GM19193 (cell line): Measurements from ENCODE around the gene PLB1.

Source experiments
- POLR2A ChIP-seq: IDR thresholded peaks from 4 replicates; pipeline ENCODE4 v1.6.1; 2011; ENCODE audit not compliant: insufficient read depth, insufficient read length; ENCODE audit errors: extremely low read depth

The PLB1 gene

DNA sequence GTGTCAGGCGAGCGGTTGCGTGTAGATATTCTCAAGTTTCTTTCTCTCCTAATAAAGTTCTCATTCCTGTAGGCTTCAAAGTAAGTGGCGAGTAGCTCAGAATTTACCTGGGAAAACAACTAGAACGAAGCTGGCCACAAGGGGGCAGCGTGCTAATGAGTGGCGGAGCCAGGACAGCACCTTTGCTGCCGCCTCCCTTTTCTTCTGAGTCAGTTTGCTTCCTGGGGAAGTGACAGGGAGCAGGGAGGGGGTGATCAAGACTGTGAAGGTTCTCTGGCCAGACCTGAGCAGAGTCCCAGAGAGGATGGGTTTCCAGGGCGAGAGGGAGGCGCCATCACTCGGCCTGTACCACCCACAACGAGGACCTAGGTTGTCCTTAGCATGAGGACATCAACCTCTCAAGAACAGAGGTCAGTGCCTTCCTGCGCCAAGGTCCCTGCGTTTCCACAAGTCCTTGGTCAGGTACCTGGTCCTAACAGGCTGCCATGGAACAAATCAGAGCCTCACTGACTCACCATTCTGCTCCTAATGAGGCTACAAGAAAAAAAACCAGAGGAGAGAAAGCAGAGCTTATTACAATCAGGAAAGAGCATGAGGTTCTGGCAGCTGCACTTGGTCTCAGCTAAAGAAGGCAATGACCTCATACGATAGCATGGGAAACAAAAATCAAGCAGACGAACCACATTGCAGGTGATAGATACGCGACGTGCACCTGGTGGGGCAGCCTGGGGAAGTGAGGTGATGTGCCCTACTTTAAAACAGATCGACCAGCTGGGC, 98.7 kb downstream of the PLB1 start:
- TF ChIP-seq POLR2A = no peak

DNA sequence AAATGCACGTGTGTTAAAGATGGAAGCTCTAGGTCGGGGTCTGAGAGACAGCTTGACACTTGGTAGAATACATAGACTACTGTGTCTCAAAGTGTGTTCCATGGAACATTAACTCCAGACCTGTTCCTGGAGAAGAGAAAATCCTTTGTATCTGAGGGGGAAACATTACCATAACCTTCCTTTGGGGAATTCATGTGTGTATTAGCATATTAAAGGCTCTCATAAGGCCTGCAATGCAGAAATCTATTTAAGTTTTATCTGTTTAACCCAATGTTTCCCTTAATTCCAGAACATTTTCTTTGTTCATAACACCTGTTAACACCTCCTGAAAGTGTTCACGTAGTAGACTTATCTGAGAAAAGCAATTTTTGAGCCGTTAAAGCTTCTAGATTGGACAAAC, 99.5 kb downstream of the PLB1 start:
- TF ChIP-seq POLR2A = no peak

DNA sequence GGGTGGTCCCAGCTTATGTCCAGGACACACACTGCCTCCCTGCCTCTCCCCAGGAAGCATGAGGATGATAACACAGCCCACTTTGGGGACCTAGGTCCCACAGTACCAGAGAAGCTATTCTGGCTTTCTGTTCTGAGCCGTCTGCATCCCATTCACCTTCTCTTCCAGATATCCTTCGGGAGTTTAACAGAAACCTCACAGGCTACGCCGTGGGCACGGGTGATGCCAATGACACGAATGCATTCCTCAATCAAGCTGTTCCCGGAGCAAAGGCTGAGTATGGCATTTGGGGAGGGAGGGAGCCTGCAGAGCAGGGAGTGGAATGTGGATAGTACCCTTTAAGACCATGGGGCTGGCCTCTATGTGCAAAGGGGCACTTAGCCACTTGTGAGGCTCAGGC, 102.6 kb downstream of the PLB1 start:
- no peak for TF ChIP-seq POLR2A

DNA sequence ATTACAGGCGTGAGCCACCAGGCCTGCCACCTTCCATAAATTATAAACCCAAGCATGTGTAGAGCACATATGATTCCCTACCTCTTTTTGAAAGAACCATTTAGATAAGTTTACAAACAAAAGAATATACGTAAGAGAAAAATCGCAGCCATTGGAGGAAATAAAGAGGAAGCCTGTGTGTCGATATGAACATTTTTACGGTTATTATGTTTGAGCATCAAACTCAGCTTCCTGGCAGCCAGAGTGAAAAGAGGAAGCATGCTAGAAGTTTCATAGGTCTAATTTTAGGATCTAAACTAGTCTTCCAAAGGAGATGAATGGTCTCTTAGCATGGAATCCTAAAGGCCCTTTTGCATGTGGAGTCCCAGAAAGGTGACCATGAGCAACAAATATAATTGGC, 104.3 kb downstream of the PLB1 start:
- TF ChIP-seq POLR2A = no peak

DNA sequence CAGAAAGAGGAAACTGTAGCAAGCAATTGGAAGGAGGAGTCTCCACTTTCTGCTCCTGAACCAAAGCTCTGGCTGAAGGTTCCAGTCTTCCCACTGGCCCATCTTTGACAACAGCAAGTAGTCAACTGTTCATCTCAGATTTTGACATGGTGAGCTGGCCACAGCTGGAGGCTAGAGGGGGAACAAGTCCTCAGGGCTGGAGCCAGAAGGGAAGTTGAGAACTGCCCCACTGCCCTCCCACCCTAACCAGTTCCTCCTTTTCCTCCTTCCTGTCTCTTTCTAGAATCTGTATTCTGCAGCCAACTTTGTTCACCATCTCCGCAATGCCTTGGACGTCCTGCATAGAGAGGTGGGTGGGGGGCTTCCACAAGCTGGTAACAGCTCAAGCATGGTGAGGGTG, 105.8 kb downstream of the PLB1 start:
- no peak for TF ChIP-seq POLR2A

DNA sequence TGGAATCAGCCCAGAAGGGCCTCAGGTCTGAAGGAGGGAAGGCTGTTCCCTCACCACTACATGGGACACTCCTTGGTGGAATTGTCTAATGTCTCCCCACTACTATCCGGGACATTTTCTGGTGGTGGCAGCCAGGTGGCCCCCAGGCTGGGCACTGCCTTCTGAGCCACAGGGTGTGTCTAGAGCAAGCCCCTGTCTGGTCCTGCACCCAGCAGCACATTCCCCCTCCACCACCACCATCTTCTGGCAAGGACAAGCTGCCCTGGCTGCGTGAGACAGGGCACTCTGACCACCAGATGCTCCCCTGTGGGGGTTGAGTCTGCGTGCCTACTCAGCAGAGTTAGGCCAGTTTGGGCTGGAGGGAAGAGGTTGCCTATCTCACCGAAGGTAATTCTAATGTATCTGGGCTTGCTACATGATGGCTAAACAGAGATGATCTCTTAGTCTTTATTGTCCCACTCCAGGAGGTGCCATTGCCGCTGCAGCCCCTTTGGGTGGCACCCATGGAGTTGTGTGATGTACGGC, 106.3 kb downstream of the PLB1 start:
- TF ChIP-seq POLR2A = no peak

DNA sequence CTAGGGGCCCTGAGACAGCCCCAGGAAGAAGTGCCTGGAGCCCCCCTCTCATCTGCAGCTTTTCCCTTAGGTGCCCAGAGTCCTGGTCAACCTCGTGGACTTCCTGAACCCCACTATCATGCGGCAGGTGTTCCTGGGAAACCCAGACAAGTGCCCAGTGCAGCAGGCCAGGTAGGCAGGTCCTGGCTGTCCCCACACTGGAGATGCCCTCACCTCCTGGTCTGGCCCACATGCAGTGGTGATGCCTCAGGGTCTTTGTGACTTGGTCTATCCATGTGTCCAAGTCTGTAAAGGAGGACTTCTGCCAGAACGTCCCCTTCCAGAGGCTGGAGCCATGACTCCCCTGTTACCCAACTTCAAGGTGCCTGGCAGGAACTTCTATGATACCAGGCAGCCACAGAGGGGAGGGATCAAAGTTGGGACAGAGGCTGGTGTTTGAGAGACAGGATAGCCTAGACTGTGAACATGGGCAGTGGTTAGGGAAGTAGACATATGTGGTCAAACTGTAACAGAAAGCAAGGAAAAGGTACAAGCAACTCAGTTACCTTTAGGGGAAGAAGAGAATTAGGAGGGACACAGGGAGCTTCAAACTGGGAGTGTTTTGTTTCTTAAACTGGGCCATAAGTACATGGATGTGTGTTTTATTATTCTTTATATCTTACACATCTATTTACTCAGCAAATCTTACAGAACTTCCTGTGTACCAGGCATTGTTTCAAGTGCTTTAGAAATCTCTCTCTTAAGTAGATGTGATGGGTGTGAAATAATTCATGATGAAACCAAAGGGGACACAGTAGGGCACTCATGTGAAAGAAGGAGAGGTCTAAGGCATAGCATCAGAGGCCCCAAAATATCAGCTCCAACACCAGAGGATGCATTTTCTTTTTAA, 107.1 kb downstream of the PLB1 start:
- TF ChIP-seq POLR2A = no peak

DNA sequence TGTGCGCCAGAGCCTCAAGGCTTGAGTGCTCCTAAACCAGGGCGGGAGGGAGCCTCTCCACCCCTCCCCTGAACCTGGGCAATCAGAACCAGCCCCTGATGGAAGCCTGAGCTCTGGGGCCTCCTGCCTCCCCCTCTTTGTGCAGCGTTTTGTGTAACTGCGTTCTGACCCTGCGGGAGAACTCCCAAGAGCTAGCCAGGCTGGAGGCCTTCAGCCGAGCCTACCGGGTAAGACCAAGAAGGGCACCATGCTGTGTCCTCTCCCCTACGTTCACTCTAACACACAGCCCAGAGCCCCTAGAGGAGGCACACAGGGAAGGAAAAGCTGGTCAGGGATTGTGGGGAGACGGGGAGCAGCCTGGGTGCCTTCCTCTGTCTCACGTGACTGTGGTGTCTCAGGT, 108.0 kb downstream of the PLB1 start:
- no peak for TF ChIP-seq POLR2A

DNA sequence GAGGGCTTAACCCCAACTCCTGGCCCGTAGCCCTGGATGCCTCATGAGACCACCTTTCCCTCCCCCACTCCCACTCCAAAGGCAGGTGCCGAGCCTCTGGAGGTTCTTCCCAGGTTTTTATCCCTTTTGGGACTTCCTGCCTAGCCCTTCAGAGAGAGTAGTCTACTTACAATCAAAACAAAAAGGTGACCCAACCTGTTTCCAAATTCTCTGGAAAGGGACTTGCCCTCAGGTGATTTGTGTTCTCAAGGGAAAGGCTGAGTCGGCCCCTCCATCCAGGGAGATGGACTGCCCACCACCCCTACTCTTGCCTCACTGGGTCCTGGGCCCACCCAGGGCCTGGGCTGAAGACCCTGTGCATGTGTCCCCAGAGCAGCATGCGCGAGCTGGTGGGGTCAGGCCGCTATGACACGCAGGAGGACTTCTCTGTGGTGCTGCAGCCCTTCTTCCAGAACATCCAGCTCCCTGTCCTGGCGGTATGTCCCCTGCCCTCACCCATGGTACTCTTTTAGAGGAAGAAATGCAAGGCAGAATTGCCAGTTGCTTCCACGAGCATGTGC, 108.5 kb downstream of the PLB1 start:
- no peak for TF ChIP-seq POLR2A

DNA sequence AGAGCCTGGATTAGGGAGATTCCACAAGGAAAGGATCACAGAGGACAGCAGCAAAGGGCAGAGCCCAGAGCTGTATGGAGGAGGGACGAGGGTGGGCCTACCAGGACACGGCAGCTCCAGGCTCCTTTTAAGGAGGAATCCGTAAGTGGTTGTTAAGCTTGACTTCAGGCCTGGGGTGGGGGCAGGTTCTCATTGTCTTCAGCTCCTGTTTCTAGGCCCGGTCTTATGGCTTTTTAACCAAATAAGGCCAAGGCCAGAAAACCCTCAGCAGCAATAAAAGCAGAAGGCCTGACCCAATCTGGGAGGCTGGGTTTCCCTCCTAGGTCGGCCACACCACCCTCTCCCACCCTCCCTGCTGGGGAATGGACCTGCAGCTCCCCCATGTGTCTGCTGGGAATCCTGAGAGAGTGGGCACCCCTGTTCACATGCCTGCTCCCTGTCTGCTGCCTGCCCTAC, 111.2 kb downstream of the PLB1 start:
- no peak for TF ChIP-seq POLR2A

DNA sequence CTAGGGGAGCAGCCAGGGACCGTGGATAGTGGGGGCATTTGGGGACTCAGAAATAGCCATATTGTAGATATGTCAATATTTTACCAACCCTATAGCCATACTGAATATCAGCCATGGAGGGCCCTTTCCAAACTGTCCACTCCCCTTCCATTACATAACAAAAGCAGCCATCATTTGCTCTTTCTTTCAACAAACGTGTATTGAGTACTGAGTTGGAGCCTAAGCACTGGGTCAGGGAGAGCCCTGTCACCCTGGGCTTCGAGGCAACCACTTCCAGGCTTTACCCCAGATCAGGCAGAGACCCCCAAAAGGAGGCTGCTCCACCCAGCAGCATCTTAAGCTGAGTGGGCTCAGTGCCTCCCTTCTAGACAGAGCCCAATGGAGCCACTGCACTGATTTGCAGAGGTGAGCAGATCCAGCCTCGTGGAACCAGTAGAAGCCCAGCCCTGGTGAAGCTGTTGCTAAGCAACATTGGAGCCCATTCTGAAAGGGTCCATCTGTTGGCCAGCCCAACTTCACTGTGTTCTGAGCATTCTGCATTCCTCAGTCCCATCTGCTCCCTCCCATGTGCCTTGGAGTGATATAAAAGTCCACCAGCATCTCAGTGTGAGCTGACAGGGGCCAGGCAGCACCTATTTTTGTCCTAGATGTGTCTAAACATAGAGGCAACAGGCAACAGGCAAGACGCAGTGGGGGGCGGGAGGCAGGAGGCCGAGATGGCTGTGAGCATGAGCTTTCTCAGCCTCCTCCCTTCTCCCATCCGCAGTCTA, 112.1 kb downstream of the PLB1 start:
- TF ChIP-seq POLR2A = no peak

DNA sequence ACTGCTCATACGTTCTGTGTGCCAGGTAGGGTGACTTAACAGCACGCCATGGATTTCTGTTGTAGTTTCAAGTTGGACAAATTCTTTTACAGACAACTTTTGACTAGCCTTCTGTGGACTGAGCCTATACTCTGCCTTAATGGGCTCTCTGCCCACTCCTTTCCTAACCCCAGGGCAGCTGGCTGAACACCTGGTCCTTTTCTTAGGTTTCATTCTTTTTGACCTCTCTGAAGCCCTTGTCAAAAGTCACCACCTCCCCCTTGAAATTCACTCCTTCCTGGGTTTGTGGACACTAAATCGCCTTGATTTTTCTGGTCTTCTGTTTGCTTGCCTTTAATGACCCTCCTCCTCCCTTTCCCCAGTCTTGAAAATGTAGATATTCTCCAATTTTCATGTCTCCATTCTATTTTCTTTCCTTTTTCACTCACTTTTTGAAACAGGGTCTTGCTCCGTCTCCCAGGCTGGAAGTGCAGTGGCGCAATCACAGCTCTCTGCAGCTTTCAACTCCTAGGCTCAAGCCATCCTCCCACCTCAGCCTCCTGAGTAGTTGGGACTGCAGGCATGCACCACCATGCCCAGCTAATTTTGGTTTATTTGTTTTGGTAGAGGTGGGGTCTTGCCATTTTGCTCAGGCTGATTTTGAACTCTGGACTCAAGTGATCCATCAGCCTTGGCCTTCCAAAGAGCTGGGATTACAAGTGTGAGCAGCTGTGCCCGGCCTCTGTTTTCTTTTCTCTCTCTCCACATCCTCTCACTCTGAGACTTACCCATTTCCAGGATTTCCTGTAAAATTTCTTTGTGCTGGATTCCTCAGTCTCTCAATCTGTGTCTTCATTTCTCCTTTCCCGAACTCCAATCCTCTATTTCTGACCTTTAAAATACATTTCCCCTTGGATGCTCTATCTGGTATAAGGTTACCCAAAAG, 112.9 kb downstream of the PLB1 start:
- no peak for TF ChIP-seq POLR2A

DNA sequence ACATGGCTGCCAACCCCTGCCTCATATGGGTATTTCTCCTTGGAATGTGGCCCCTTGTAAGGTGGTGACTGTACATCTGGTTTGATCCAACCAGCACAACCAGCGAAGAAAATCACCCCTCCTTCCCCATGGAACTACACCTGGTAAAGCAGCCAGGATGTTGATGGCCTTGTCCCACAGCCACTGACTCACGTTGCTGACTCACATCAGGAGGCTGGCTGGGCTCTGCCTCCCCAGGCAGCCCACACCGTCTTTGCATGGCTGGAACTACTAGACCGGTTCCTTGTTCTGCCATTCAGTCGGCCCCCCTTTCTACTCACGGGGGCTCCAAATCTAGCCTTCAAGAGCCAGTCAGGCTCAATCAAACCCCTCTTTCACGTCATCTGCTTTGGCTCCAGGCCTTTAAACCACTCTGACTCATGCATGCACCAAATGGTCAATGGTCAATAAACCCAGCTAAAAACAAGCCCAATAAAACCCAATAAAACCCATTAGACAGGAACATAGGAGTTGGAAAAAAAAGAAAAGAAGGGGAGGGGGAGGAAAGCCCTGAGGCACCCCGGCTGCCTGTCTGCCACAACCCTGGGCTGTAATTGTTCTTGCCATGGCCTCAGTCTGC, 114.8 kb downstream of the PLB1 start:
- no peak for TF ChIP-seq POLR2A
